NCI-H1930 (cell line): Measurements from ENCODE around the gene CDC40.
"Not testable (repeated sequence)": the region's sequence is repeated elsewhere in the genome, so short reads cannot be mapped to it uniquely, and the experiment has no call there.

Experiments used
- DNase-seq, 2 experiments: peaks; one replicate each; lab custom pipeline; 2025; lab: John Stamatoyannopoulos, UW

Gene CDC40

DNA sequence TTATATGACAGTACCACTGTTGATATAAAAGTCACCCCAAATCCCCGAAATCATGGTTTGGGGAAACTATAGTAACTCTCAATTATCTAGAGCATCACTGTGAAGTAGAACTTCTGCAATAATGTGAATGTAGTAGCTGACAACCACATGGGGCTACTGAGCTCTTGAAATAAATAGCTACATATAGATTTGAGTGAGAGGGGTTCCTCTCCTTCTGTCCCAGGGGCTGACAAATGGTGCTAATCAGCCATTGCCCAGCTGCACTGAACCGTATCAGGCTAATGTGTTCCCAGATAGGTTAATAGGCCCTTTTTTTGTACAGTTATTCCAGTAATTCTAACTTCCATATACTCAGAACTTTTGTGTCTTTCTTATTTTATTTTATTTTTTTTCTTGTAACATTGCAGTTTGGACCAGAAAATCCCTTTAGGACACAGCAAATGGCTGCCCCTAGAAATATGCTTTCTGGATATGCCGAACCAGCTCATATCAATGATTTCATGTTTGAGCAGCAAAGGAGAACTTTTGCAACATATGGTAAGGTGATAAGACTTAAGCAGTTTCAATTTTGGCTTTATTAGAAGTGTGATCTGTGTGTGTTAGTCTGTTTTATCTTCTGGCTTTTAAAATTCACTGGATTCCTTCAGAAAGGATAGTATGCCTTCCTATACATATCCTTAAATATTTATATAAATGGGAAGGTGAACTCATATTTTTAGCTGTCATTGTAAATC is 21.1 kb downstream of the CDC40 start:
- DNase-seq = no peak

- no peak for DNase-seq
These were observed 27.4 kb downstream of the CDC40 start for GRCh38 chr6:110207652-110208051.

GRCh38 chr6:110211753-110212152 is 31.5 kb downstream of the CDC40 start:
- DNase-seq = no peak

GRCh38 chr6:110214338-110214737 is 34.1 kb downstream of the CDC40 start:
- no peak for DNase-seq

DNA sequence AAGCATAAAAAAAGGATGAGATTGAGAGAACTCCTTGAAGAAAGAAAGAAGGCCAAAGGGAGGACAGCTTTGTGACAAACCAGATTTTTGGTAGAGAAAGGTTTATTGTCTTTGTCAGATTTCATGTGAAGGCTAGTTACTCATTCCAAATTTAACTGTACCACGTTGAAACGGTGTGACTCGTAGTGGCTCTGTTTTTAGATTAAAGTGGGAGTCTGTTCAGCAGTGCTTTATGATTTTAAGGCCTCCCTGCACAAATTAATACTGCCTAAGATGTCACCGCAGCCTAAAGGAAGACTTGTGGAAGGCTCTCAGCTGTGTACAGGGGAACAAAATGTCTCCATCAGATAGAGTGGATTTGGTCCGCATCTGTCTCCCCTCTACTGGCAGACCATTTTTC is 35.9 kb downstream of the CDC40 start:
- DNase-seq = no peak

DNA sequence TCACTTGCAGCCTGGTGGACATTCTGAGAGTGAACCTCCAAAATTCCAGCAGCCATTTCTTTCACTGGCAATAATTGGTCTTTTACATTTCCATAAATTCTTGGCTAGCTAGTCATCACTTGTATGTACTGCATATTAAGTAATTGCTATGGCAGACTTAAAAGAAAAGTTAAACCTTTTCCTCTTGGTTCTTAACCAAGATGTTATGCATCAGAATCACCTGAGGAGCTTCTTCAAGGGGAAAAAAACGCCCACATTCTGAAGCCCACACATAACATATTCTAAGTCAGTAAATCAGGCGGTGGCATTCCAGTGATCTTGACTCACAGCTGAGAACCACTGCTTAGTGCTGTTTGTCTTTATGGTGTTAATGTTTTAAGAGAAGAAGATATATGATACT is 37.0 kb downstream of the CDC40 start:
- no peak for DNase-seq

DNA sequence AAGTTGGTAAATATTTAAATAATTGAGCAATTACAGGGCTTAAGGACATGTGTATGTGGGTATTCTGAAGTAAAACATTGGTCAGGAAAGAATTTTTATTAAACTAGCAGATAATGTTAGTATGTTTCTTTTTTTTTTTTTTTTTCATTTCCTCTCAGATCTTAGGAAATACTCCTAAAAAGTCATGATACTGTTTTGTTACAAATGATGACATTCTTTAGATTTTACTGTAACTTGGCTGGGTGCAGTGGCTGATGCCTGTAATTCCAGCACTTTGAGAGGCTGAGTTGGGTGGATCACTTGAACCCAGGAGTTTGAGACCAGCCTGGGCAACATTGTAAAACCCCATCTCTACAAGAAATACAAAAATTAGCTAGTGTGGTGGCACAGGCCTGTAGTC is 41.5 kb downstream of the CDC40 start:
- no peak for DNase-seq

GRCh38 chr6:110226261-110226660 is 46.0 kb downstream of the CDC40 start:
- no peak for DNase-seq

- DNase-seq = no peak
These were observed 52.2 kb downstream of the CDC40 start for GRCh38 chr6:110232450-110232849.

- DNase-seq = no peak
These were observed 53.6 kb downstream of the CDC40 start for GRCh38 chr6:110233770-110234374.

- not testable (repeated sequence) for DNase-seq
These were observed 55.8 kb downstream of the CDC40 start for GRCh38 chr6:110236007-110236406.

- DNase-seq = no peak
These were observed 59.5 kb downstream of the CDC40 start for GRCh38 chr6:110239526-110240274.

DNA sequence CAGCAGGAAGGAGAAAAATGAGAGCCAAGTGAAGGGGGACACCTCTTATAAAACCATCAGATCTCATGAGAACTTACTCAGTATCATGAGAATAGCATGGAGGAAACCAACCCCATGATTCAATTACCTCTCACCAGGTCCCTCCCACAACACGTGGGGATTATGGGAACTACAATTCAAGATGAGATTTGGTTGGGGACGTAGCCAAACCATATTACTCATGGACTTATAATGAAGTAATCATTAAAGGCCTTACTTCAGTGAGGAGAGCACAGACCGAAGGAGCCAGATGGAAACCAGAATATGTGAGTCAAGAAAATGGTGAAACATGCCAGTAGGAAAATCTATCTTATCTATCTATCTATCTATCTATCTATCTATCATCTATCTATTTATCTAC is 64.4 kb downstream of the CDC40 start:
- not testable (repeated sequence) for DNase-seq

- DNase-seq = no peak
These were observed 66.2 kb downstream of the CDC40 start for GRCh38 chr6:110246378-110246777.

GRCh38 chr6:110246900-110247546 is 66.8 kb downstream of the CDC40 start:
- no peak for DNase-seq

GRCh38 chr6:110250058-110250457 is 69.8 kb downstream of the CDC40 start:
- DNase-seq = no peak

- DNase-seq = no peak
These were observed 70.6 kb downstream of the CDC40 start for GRCh38 chr6:110250838-110251237.

DNA sequence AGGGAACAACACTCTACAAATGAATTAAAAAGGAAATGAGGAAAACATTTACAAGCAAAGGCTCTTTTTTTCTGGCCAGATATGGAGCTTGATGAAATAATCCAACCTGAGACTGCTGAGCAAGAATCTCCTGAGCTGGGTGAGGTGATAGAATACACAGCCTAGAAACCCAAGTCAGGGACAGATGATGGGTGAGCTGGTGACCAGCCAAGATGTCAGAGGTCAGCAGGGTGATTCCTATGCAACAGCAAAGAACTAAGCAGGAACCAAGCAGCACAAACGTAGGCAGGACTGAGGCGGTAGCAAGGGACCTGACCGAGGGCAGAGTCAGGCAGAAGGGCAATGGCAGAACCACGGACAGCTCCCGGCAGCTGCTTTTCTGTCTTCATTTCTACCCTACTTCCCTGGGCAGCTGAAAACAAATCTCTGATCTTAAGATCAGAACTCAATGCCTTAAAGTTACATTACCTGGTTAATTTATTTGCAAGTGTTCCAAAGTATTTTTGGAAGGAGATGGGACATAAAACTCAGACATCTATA is 75.1 kb downstream of the CDC40 start:
- DNase-seq = no peak

GRCh38 chr6:110256366-110256765 is 76.1 kb downstream of the CDC40 start:
- no peak for DNase-seq

DNA sequence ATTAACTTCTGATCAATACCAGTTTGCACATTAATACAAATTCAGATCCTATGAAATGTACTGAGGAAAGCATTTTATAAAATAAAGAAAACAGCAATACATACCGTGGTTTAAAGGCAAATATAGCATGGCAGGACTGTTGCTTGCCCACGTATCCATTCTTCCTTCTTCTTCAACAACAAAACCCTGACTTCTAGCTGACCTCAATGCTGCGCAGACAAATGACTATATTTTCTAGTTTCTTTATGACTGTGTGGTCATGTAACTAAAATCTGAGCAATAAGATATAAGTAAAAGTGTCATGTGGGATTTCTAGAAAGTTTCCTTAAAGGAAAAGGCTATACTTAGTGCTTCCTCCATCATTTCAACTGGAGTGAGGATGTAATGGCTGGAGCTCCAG is 85.0 kb downstream of the CDC40 start:
- no peak for DNase-seq

DNA sequence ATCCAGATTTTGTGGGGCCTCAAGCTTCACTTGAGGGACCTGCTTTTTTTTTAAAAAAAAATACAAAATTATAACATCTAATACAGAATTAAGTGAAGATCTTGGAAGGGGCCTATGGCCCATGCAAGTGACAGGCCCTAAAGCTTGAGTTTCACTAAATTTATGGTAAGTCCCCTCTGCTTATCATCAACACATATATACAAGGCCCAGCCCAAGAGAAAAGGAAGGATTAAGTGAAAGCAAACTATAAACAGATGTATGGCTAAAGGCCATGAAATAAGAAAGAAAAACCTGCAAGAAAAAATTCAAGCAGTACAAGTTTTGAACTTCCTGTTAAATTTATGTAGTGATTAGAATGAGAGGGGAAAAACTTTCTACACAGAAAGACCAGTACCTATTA is 86.8 kb downstream of the CDC40 start:
- no peak for DNase-seq

DNA sequence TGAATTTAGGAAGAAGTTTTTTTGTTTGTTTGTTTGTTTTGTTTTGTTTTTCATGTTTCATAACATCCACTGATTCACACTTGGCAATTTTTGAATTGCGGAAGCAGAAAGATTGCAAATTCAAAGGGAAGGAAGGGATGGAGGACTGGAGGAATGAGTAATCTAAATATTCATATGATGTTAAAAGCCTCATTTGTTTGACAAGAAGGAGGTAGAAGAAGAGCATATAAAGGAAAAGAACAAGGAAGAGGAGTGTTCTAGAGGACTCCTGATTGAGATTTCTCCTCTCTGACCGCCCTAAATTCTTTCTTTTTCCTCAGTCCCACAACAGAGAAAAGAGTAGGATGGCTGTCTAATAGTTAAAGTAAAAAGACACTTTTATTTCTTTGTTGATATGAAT is 89.4 kb downstream of the CDC40 start:
- no peak for DNase-seq
